ENCODE results near the gene UBE2O.

The UBE2O gene

DNA sequence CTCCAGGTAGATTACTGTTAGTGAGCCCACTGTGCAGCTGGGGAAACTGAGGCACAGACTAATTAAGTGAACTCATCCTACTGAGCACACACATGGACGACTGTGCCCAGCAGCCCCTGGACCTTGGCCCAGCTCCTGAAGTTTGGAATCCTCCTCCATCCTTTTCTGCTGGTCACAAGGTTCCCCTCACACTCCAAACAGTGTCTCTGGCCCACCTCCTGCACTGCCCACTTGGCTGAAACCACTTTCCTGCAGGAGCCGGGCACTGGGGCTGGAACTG is 44.7 kb upstream of the UBE2O start:
- no CpG with 5 or more reads among the region's 2 CpGs for WGBS (ENCODE audit: extremely low coverage, insufficient coverage, insufficient read length)
- H2BK12ac ChIP-seq (ENCODE audit: low read length), result no peak overlapping the region
- H3K18ac ChIP-seq (ENCODE audit: low read length), result no peak overlapping the region
- no peak overlapping the region for H4K12ac ChIP-seq (ENCODE audit: low read depth, low read length)
- no peak for DNase-seq
- H3K79me2 ChIP-seq (ENCODE audit: control insufficient read depth, insufficient read depth, low read length, poor library complexity), result no peaks in the 10 kb centered on the region
- no peak overlapping the region for H3K27ac ChIP-seq (ENCODE audit: low read depth, low read length)
- H3K9ac ChIP-seq (ENCODE audit: low read length), result no peak overlapping the region
- no peak overlapping the region for H2BK120ac ChIP-seq (ENCODE audit: insufficient read depth, low read length, poor library complexity)
- H4K8ac ChIP-seq (ENCODE audit: low read depth, low read length), result no peak overlapping the region
- H3K4ac ChIP-seq (ENCODE audit: low read depth, low read length), result no peak overlapping the region
- H2BK5ac ChIP-seq (ENCODE audit: low read depth, low read length, poor library complexity), result no peak overlapping the region
- no peak overlapping the region for H3K4me2 ChIP-seq (ENCODE audit: low read length)
- H3K9me3 ChIP-seq (ENCODE audit: insufficient read depth, low read depth, low read length), result peaks cover 4% of the 10 kb centered on the region
- H2AFZ ChIP-seq (ENCODE audit: insufficient read depth, low read length, poor library complexity), result no peak overlapping the region
- H3K27me3 ChIP-seq (ENCODE audit: insufficient read depth, low read length), result no peaks in the 10 kb centered on the region
- peaks cover 23 to 37% of the 10 kb centered on the region in 2 experiments for H3K4me1 ChIP-seq (ENCODE audit: control insufficient read depth in 1 of 2, insufficient read depth in 2 of 2, low read length in 2 of 2)
- no peak overlapping the region for H2AK5ac ChIP-seq (ENCODE audit: low read length)
- H3K14ac ChIP-seq (ENCODE audit: low read length), result no peak overlapping the region
- H3K23ac ChIP-seq (ENCODE audit: low read length), result no peak overlapping the region
- H3K36me3 ChIP-seq (ENCODE audit: control insufficient read depth in 1 of 2, insufficient read depth in 2 of 2, low read length in 2 of 2), result no peaks in the 10 kb centered on the region
- peak overlapping the region; percentile 12 for H3K4me3 ChIP-seq (ENCODE audit: low read depth, low read length)
- no peak overlapping the region for H4K91ac ChIP-seq (ENCODE audit: low read depth, low read length)
- H3K79me1 ChIP-seq (ENCODE audit: low read length), result peaks cover 5% of the 10 kb centered on the region

DNA sequence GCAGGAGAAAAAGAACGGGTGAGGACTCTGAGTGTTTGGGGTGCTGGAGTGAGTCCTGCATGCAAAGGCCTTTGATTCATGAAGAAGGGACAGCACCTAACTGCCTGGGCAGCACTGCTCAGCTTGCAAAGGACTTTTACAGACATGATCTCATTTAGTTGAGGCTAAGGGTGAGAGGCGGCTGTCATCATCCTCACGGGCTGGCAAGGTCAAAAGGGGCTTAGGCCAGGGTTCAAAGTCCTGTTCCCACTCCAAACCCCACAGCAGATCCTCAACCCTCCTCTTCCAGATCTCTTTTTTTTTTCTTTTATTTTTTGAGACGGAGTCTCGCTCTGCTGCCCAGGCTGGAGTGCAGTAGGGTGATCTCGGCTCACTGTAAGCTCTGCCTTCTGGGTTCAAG is 43.5 kb upstream of the UBE2O start:
- Histone ChIP-seq H4K91ac (ENCODE audit: low read depth, low read length) (no peak overlapping the region), H3K9ac (ENCODE audit: low read length) (no peak overlapping the region)

DNA sequence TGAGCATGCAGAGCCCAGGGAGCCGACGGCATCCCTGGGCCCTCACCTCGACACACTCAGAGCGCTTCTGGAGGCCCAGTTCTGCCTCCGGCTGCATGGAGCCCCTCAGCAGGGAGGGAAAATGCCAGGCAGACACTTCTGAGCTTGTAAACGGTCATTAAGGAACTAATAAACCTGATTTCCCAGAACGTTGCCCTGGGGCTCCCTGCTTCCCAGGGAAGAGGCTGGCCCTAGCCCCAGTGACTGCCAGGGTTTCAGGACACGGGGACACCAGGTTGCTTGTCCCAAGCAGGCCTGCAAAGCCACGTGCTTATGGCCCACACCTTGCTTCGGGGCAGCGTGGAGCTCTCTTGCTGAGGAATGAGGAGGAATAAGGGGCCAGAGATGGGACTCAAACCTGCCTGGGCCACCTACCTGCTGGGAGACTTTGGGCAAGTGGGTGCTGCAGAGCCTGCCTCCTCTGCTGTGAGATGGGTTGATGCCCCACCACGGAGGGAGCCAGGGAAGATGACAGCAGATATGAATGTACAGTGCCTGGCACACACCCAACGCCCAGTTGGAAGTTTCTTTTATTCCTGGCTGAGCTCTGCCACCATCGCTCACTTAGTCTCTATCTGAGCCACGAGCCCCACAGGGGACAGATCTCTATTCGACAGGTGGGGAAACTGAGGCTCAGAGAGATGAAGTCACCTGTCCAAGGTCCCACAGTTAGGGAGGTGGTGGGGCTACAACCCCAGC is 42.9 kb upstream of the UBE2O start:
- H3K4me3 ChIP-seq (ENCODE audit: low read depth, low read length), result peak overlapping the region; percentile 32
- H4K12ac ChIP-seq (ENCODE audit: low read depth, low read length), result no peak overlapping the region
- H2BK120ac ChIP-seq (ENCODE audit: insufficient read depth, low read length, poor library complexity), result no peak overlapping the region
- no peak overlapping the region for H2BK12ac ChIP-seq (ENCODE audit: low read length)
- H3K79me1 ChIP-seq (ENCODE audit: low read length), result peaks cover 2% of the 10 kb centered on the region
- H4K91ac ChIP-seq (ENCODE audit: low read depth, low read length), result no peak overlapping the region
- no peak overlapping the region for H2AFZ ChIP-seq (ENCODE audit: insufficient read depth, low read length, poor library complexity)
- H3K4me1 ChIP-seq (ENCODE audit: control insufficient read depth in 1 of 2, insufficient read depth in 2 of 2, low read length in 2 of 2), result peaks cover 23 to 32% of the 10 kb centered on the region in 2 experiments
- WGBS (ENCODE audit: extremely low coverage, insufficient coverage, insufficient read length), result no CpG with 5 or more reads among the region's 16 CpGs
- no peak for DNase-seq
- no peaks in the 10 kb centered on the region for H3K79me2 ChIP-seq (ENCODE audit: control insufficient read depth, insufficient read depth, low read length, poor library complexity)
- H3K27me3 ChIP-seq (ENCODE audit: insufficient read depth, low read length), result no peaks in the 10 kb centered on the region
- H3K9ac ChIP-seq (ENCODE audit: low read length), result no peak overlapping the region
- no peak overlapping the region for H3K23ac ChIP-seq (ENCODE audit: low read length)
- peaks cover 4% of the 10 kb centered on the region for H3K9me3 ChIP-seq (ENCODE audit: insufficient read depth, low read depth, low read length)
- no peak overlapping the region for H4K8ac ChIP-seq (ENCODE audit: low read depth, low read length)
- no peaks in the 10 kb centered on the region for H3K36me3 ChIP-seq (ENCODE audit: control insufficient read depth in 1 of 2, insufficient read depth in 2 of 2, low read length in 2 of 2)
- no peak overlapping the region for H2AK5ac ChIP-seq (ENCODE audit: low read length)
- H3K4ac ChIP-seq (ENCODE audit: low read depth, low read length), result no peak overlapping the region
- no peak overlapping the region for H3K14ac ChIP-seq (ENCODE audit: low read length)
- no peak overlapping the region for H2BK5ac ChIP-seq (ENCODE audit: low read depth, low read length, poor library complexity)
- H3K4me2 ChIP-seq (ENCODE audit: low read length), result no peak overlapping the region
- H3K27ac ChIP-seq (ENCODE audit: low read depth, low read length), result no peak overlapping the region
- no peak overlapping the region for H3K18ac ChIP-seq (ENCODE audit: low read length)

More for the DNA sequence above, 43.5 kb upstream of the UBE2O start:
- Histone ChIP-seq H2BK120ac (ENCODE audit: insufficient read depth, low read length, poor library complexity) (no peak overlapping the region), H3K27ac (ENCODE audit: low read depth, low read length) (no peak overlapping the region), H4K12ac (ENCODE audit: low read depth, low read length) (no peak overlapping the region), H2AK5ac (ENCODE audit: low read length) (no peak overlapping the region), H3K79me2 (ENCODE audit: control insufficient read depth, insufficient read depth, low read length, poor library complexity) (no peaks in the 10 kb centered on the region), H4K8ac (ENCODE audit: low read depth, low read length) (no peak overlapping the region), H3K18ac (ENCODE audit: low read length) (no peak overlapping the region), H3K4ac (ENCODE audit: low read depth, low read length) (no peak overlapping the region), H2BK5ac (ENCODE audit: low read depth, low read length, poor library complexity) (no peak overlapping the region), H3K23ac (ENCODE audit: low read length) (no peak overlapping the region), H3K79me1 (ENCODE audit: low read length) (peaks cover 3% of the 10 kb centered on the region), H3K4me2 (ENCODE audit: low read length) (no peak overlapping the region), H3K36me3 (ENCODE audit: control insufficient read depth in 1 of 2, insufficient read depth in 2 of 2, low read length in 2 of 2) (no peaks in the 10 kb centered on the region), H3K4me1 (ENCODE audit: control insufficient read depth in 1 of 2, insufficient read depth in 2 of 2, low read length in 2 of 2) (peaks cover 23 to 34% of the 10 kb centered on the region in 2 experiments), H3K4me3 (ENCODE audit: low read depth, low read length) (no peak overlapping the region), H3K14ac (ENCODE audit: low read length) (no peak overlapping the region), H2BK12ac (ENCODE audit: low read length) (no peak overlapping the region), H3K9me3 (ENCODE audit: insufficient read depth, low read depth, low read length) (peaks cover 4% of the 10 kb centered on the region), H2AFZ (ENCODE audit: insufficient read depth, low read length, poor library complexity) (no peak overlapping the region), H3K27me3 (ENCODE audit: insufficient read depth, low read length) (no peaks in the 10 kb centered on the region)
- no CpG with 5 or more reads among the region's 6 CpGs for WGBS (ENCODE audit: extremely low coverage, insufficient coverage, insufficient read length)
- DNase-seq, result no peak

DNA sequence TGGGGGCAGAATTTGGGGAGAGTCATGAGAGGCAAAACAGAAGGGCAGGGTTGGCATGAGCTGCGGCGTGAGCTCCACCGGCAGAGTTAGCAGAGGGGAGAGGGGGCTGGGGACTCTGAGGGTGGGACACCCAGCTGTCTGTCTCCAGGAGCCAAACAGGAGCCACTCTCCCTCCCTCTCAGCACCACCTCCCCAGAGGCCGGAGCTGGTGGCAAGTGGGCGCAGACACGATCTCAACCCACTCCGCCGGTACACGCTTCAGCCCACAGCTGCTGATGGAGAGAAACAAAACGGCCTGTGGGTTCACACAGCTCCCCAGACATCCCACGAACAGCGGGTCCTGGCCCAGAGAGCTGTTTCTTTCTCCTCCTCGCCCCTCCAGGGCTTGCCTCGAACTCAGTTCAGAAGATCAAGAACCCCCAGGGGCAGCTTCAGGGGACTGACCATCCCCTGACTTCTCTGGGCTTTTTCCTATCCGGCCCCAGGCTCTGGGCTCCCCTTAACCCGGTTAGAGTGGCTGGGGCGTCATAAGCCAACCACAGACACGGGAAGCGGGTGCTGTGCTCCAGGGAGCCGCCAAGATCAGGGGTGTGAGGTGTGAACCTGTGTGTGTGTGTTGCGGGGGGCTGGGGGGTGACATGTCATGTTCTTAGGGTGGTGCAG is 40.7 kb upstream of the UBE2O start:
- Histone ChIP-seq H3K9ac (ENCODE audit: low read length) (no peak overlapping the region), H3K14ac (ENCODE audit: low read length) (no peak overlapping the region), H2AFZ (ENCODE audit: insufficient read depth, low read length, poor library complexity) (no peak overlapping the region), H3K27me3 (ENCODE audit: insufficient read depth, low read length) (no peaks in the 10 kb centered on the region), H3K9me3 (ENCODE audit: insufficient read depth, low read depth, low read length) (peaks cover 4% of the 10 kb centered on the region), H3K4me1 (ENCODE audit: control insufficient read depth in 1 of 2, insufficient read depth in 2 of 2, low read length in 2 of 2) (peaks cover 4 to 14% of the 10 kb centered on the region in 2 experiments), H2BK12ac (ENCODE audit: low read length) (no peak overlapping the region), H2BK120ac (ENCODE audit: insufficient read depth, low read length, poor library complexity) (no peak overlapping the region), H3K79me1 (ENCODE audit: low read length) (no peaks in the 10 kb centered on the region), H2BK5ac (ENCODE audit: low read depth, low read length, poor library complexity) (no peak overlapping the region), H3K79me2 (ENCODE audit: control insufficient read depth, insufficient read depth, low read length, poor library complexity) (no peaks in the 10 kb centered on the region), H3K27ac (ENCODE audit: low read depth, low read length) (no peak overlapping the region), H3K4me3 (ENCODE audit: low read depth, low read length) (no peak overlapping the region), H4K91ac (ENCODE audit: low read depth, low read length) (no peak overlapping the region), H4K8ac (ENCODE audit: low read depth, low read length) (no peak overlapping the region), H3K4me2 (ENCODE audit: low read length) (no peak overlapping the region), H3K4ac (ENCODE audit: low read depth, low read length) (no peak overlapping the region), H4K12ac (ENCODE audit: low read depth, low read length) (no peak overlapping the region), H3K36me3 (ENCODE audit: control insufficient read depth in 1 of 2, insufficient read depth in 2 of 2, low read length in 2 of 2) (no peaks in the 10 kb centered on the region), H3K23ac (ENCODE audit: low read length) (no peak overlapping the region), H3K18ac (ENCODE audit: low read length) (no peak overlapping the region), H2AK5ac (ENCODE audit: low read length) (no peak overlapping the region)
- no peak for DNase-seq
- no CpG with 5 or more reads among the region's 21 CpGs for WGBS (ENCODE audit: extremely low coverage, insufficient coverage, insufficient read length)
